Ovary (tissue), 9 donors: ENCODE results near the gene OBSCN. TPM values are rescaled to one million over a fixed set of nuclear protein-coding genes. Genes with fewer than 3 reads are reported as not detected.

Experiments used
- DNase-seq, 5 donors: peaks; one replicate each; pipeline ENCODE4 v3.0.0-alpha.2; 2019 to 2020
- H3K27ac ChIP-seq, 2 donors: fragments of 200-600 bp; one replicate each; pipeline versions ENCODE4 v1.5.1 to v1.8.0; 2019 to 2022
- H3K27me3 ChIP-seq: fragments of 200-600 bp; one replicate; pipeline ENCODE4 v1.8.0; 2022
- H3K36me3 ChIP-seq: fragments of 200-600 bp; sonication (generic); one replicate; pipeline ENCODE4 v1.5.1; 2019
- H3K4me1 ChIP-seq: one replicate; pipeline ENCODE4 v1.8.1; 2013; ENCODE audit warnings: mild to moderate bottlenecking, moderate library complexity; ENCODE audit not compliant: insufficient read depth
- H3K4me3 ChIP-seq: fragments of 200-600 bp; sonication (generic); one replicate; pipeline ENCODE4 v1.5.1; 2017
- H3K9me3 ChIP-seq, 2 donors: fragments of 200-600 bp in 1 of 2; sonication (generic) in 1 of 2; one replicate each; pipeline versions ENCODE4 v1.5.1 to v1.8.1; 2013 to 2019; ENCODE audit warnings: mild to moderate bottlenecking in 1 of 2, moderate library complexity in 1 of 2
- CTCF ChIP-seq, 3 donors: fragments of 450-650 bp in 2 of 3; fragments of 200-600 bp in 1 of 3; IDR thresholded peaks; one replicate each; pipeline versions ENCODE4 v1.5.1 to v1.8.0; 2016 to 2022; ENCODE audit warnings: antibody characterized with exemption in 3 of 3, mild to moderate bottlenecking in 1 of 3
- EP300 ChIP-seq: sonication (generic); formaldehyde crosslinking; IDR thresholded peaks from one replicate; pipeline ENCODE4 v1.6.1; 2017; ENCODE audit warnings: antibody characterized with exemption
- POLR2A ChIP-seq: fragments of 450-650 bp; IDR thresholded peaks from one replicate; pipeline ENCODE4 v1.6.1; 2017; ENCODE audit warnings: antibody characterized with exemption, mild to moderate bottlenecking, moderate library complexity
- WGBS, 3 donors: extraction: QIAGEN DNeasy Blood & Tissue Kit in 1 of 3; methylation state at CpG; one replicate each; pipeline versions ENCODE4 v1.1.5 to v1.1.7; 2013 to 2017; 5-methylcytosine and 5-hydroxymethylcytosine counted together
- intact Hi-C, 4 donors: fragments of 100-400 bp; cut with DNase I; formaldehyde crosslinking; loops; one replicate each; pipeline versions ENCODE4 v1.11.0 to v1.15.1; 2022 to 2023
- polyA plus RNA-seq, 2 donors: library from polyadenylated mRNA; stranded (reverse); fragments of 200-250 nt in 1 of 2; fragments of 350-450 nt in 1 of 2; fragmentation: Illumina TruSeq in 1 of 2; extraction: RNeasy Lipid Tissue Mini Kit (QIAGEN cat#74804) in 1 of 2; gene quantifications; one replicate each; pipeline ENCODE4 v1.2.3, GENCODE V29; 2013 to 2014
- total RNA-seq, 7 donors: library from RNA; depleted of rRNA in 2 of 7; stranded (reverse); fragments of >200 nt in 2 of 7; fragmentation: NEBNext Ultra II Directional in 3 of 7; extraction: Animal tissue kit (Norgen Biotek cat#: 25700) in 3 of 7; gene quantifications; one replicate each; pipeline versions ENCODE4 v1.1.0 to v1.2.4, GENCODE V29; 2016 to 2023
- donor health status: DM: no; HTN: no; CAD: no; lungs with moderate emphysema.
- donor health status: DM: no; HTN: no; CAD: no.
- donor health status: Bipolar disorder and iron deficiency.
- donor health status: DM: yes; HTN: yes; CAD: no.
- donor health status: DM: no; HTN: no; CAD: no.
- donor health status: DM: yes; HTN: yes; CAD: no.

Gene OBSCN
- total and polyA plus RNA-seq, 9 donors = 3.5 to 37.1 (median 29.0) TPM

GRCh38 chr1:228417483-228418203 lies 209.8 kb downstream of the OBSCN start:
- peak in 1 of 5 donors; percentile 29 for DNase-seq
- 72 to 84% (median 77%) methylated on average over 7 of the region's 7 CpGs for WGBS, 3 donors
- Histone ChIP-seq H3K27me3 (no peaks in the 10 kb centered on the region), H3K36me3 (no peaks in the 10 kb centered on the region), H3K27ac (no peak overlapping the region), H3K4me3 (no peak overlapping the region), H3K4me1 (peaks cover 13% of the 10 kb centered on the region), H3K9me3 (no peaks in the 10 kb centered on the region)
- intact Hi-C loops = no loop called here
- TF ChIP-seq EP300 = no peak
- no peak for TF ChIP-seq CTCF (IDR thresholded peaks at IDR 0.05)
- TF ChIP-seq POLR2A = no peak

GRCh38 chr1:228420968-228421826 lies 213.4 kb downstream of the OBSCN start:
- no peaks in the 10 kb centered on the region for H3K27me3 ChIP-seq
- TF ChIP-seq EP300 (no peak), CTCF (IDR thresholded peaks at IDR 0.05) (no peak), POLR2A (no peak)
- no peak overlapping the region for H3K27ac ChIP-seq
- H3K4me3 ChIP-seq = no peak overlapping the region
- DNase-seq = no peak
- no peaks in the 10 kb centered on the region for H3K9me3 ChIP-seq
- H3K36me3 ChIP-seq = no peaks in the 10 kb centered on the region
- WGBS, 3 donors = 80 to 90% (median 87%) methylated on average over 7 of the region's 7 CpGs
- H3K4me1 ChIP-seq = peaks cover 4% of the 10 kb centered on the region
- intact Hi-C loops = no loop called here

- no peak for TF ChIP-seq CTCF (IDR thresholded peaks at IDR 0.05)
- TF ChIP-seq POLR2A = no peak
- TF ChIP-seq EP300 = no peak
- no peaks in the 10 kb centered on the region for H3K36me3 ChIP-seq
- no peak overlapping the region for H3K27ac ChIP-seq
- no peak for DNase-seq
- no peaks in the 10 kb centered on the region for H3K4me1 ChIP-seq
- H3K27me3 ChIP-seq = no peaks in the 10 kb centered on the region
- no peaks in the 10 kb centered on the region for H3K9me3 ChIP-seq
- H3K4me3 ChIP-seq = no peak overlapping the region
- intact Hi-C loops = no loop called here
- WGBS, 3 donors = 82 to 90% (median 89%) methylated on average over 7 of the region's 7 CpGs
Observed at GRCh38 chr1:228423404-228424053, 215.7 kb downstream of the OBSCN start.
